A549 treated with RU486 at 1 μM for 4 hours (cell line): ENCODE measurements around the gene KAT14. TPM values are rescaled to one million over a fixed set of nuclear protein-coding genes. Genes with fewer than 3 reads are reported as not detected.

Experiments
- total RNA-seq: library from RNA; stranded (reverse); fragments of 200-300 nt; extraction: Qiagen RNA extraction; gene quantifications from 5 replicates; pipeline ENCODE4 v1.2.3, GENCODE V29; 2022; ENCODE audit warnings: low read depth

The KAT14 gene, protein sequence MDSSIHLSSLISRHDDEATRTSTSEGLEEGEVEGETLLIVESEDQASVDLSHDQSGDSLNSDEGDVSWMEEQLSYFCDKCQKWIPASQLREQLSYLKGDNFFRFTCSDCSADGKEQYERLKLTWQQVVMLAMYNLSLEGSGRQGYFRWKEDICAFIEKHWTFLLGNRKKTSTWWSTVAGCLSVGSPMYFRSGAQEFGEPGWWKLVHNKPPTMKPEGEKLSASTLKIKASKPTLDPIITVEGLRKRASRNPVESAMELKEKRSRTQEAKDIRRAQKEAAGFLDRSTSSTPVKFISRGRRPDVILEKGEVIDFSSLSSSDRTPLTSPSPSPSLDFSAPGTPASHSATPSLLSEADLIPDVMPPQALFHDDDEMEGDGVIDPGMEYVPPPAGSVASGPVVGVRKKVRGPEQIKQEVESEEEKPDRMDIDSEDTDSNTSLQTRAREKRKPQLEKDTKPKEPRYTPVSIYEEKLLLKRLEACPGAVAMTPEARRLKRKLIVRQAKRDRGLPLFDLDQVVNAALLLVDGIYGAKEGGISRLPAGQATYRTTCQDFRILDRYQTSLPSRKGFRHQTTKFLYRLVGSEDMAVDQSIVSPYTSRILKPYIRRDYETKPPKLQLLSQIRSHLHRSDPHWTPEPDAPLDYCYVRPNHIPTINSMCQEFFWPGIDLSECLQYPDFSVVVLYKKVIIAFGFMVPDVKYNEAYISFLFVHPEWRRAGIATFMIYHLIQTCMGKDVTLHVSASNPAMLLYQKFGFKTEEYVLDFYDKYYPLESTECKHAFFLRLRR
- total RNA-seq: 7.6 to 11.0 TPM (median 10.1 TPM) in 5 replicates

DNA sequence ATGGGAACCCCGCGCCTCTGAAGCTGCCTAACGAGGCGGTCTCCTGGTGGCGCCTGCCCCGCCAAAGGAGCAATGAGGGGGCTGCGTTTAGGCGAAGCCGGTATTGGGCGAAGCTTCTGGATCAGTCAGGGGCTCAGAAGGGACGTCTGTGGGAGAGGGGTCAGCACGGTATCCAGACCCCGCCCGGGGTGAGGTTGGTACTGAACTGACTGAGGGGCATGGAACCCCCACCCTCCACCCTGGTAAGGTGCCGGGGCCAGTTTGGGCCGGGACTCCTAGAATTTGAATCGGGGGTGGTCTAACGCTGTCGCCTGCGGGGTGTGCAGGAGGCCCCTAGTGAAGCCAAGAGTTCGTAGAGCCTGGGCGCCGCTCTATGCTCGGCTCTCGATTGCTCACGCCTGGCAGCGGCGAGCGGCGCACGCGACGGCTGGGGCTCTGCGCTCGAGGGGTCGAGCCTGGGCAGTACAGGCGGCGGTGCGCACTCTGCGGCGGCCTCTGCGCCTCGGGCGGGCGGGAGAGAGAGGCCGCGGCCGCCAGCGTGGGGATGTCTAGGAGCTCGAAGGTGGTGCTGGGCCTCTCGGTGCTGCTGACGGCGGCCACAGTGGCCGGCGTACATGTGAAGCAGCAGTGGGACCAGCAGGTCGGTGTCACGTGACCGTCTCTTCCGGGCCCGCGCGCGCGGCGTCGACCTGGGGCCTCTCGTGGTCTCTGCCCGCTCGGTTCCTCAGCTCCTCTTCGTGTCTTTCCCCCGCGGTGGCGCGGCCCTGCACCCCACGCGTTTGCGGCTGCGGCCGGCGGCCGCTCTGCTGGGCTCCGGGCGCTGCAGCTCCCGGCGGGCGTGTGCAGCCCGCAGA lies at the start of gene KAT14, which contains the start of gene PET117:
Gene KAT14, plus strand, starts transcription at position 452 of the 854 bp plus-strand sequence. CDS start 4,798 bp downstream, outside the sequence.
Gene PET117, plus strand, starts transcription at position 452 of the 854 bp plus-strand sequence. Its CDS starts 93 bp downstream, at position 545.

Other genes starting within 250 kb of the KAT14 start
- gene SNX5, start 169.1 kb upstream of the KAT14 start, total RNA-seq: 185 to 249 TPM (median 239 TPM) in 5 replicates
- 43.0 to 46.1 TPM (median 45.5 TPM) in 5 replicates for gene MGME1, start 168.8 kb upstream of the KAT14 start, total RNA-seq
- 0.16 to 0.43 TPM (median 0.19 TPM) in 4 of 5 replicates, not detected in the other for gene OVOL2, start 79.9 kb upstream of the KAT14 start, total RNA-seq
- gene PET117, start within 50 bp of the KAT14 start, total RNA-seq: 21.8 to 29.8 TPM (median 26.4 TPM) in 5 replicates
- gene ZNF133, start 150.7 kb downstream of the KAT14 start, total RNA-seq: 9.0 to 11.0 TPM (median 10.5 TPM) in 5 replicates